GM23338 (cell line): ENCODE data around the gene CCDC63. TPM values are rescaled to one million over a fixed set of nuclear protein-coding genes. Genes with fewer than 3 reads are reported as not detected.
"Not testable (repeated sequence)": the region's sequence is repeated elsewhere in the genome, so short reads cannot be mapped to it uniquely, and the experiment has no call there.

Source experiments
- ATAC-seq: fragments of 200-7000 bp; cut with Tn5 transposase; 3 replicates; pipeline ENCODE4 v1.9.1; 2020
- DNase-seq: peaks from one replicate; pipeline ENCODE4 v3.0.0-alpha.2; 2015; ENCODE audit warnings: low spot score
- H2AFZ ChIP-seq: fragments of 200-600 bp; sonication (generic); 2 replicates; pipeline ENCODE4 v1.8.0; 2016; ENCODE audit warnings: antibody characterized with exemption, mild to moderate bottlenecking, moderate library complexity
- H3F3A ChIP-seq: fragments of 200-600 bp; sonication (generic); replicated peaks from 2 replicates; pipeline ENCODE4 v1.8.0; 2017; ENCODE audit warnings: antibody characterized with exemption, mixed run types, low read depth
- H3K27ac ChIP-seq: fragments of 200-600 bp; sonication (generic); 2 replicates; pipeline ENCODE4 v1.6.1; 2016; ENCODE audit warnings: low read depth
- H3K27me3 ChIP-seq: fragments of 200-600 bp; sonication (generic); 2 replicates; pipeline ENCODE4 v1.8.0; 2016; ENCODE audit warnings: mild to moderate bottlenecking, mixed run types, moderate library complexity; ENCODE audit not compliant: insufficient read depth
- H3K36me3 ChIP-seq: fragments of 200-600 bp; sonication (generic); 2 replicates; pipeline ENCODE4 v1.8.0; 2016; ENCODE audit warnings: mild to moderate bottlenecking; ENCODE audit not compliant: insufficient read depth
- H3K4me1 ChIP-seq: fragments of 200-600 bp; sonication (generic); 2 replicates; pipeline ENCODE4 v1.8.0; 2016; ENCODE audit warnings: mild to moderate bottlenecking, moderate library complexity; ENCODE audit not compliant: insufficient read depth
- H3K4me2 ChIP-seq: fragments of 200-600 bp; sonication (generic); 2 replicates; pipeline ENCODE4 v1.7.1; 2017; ENCODE audit warnings: mixed run types
- H3K4me3 ChIP-seq: fragments of 200-600 bp; sonication (generic); 2 replicates; pipeline ENCODE4 v1.6.1; 2016; ENCODE audit warnings: mixed run types
- H3K79me2 ChIP-seq: fragments of 200-600 bp; sonication (generic); replicated peaks from 2 replicates; pipeline ENCODE4 v1.8.0; 2017; ENCODE audit warnings: mild to moderate bottlenecking; ENCODE audit not compliant: insufficient read depth
- H3K9me2 ChIP-seq: fragments of 200-600 bp; sonication (generic); 2 replicates; pipeline ENCODE4 v1.8.0; 2017; ENCODE audit not compliant: insufficient read depth
- H4K20me1 ChIP-seq: fragments of 200-600 bp; sonication (generic); replicated peaks from 2 replicates; pipeline ENCODE4 v1.8.0; 2017; ENCODE audit warnings: mild to moderate bottlenecking; ENCODE audit not compliant: insufficient read depth
- H3K27ac Mint-ChIP-seq: 2 replicates; pipeline ENCODE4 v1.8.0; 2020; ENCODE audit warnings: inconsistent platforms, mild to moderate bottlenecking, moderate library complexity, mixed read lengths
- H3K27me3 Mint-ChIP-seq: 3 replicates; pipeline ENCODE4 v1.8.0; 2022; ENCODE audit warnings: low read depth, mild to moderate bottlenecking, moderate library complexity, mixed read lengths, inconsistent platforms; ENCODE audit not compliant: insufficient read depth, poor library complexity
- H3K36me3 Mint-ChIP-seq: 3 replicates; pipeline ENCODE4 v1.8.0; 2021; ENCODE audit warnings: low read depth, mild to moderate bottlenecking, inconsistent platforms, moderate library complexity, mixed read lengths
- H3K4me1 Mint-ChIP-seq: 3 replicates; pipeline ENCODE4 v1.8.0; 2020; ENCODE audit warnings: mild to moderate bottlenecking, inconsistent platforms, mixed read lengths
- H3K4me3 Mint-ChIP-seq: 3 replicates; pipeline ENCODE4 v1.8.0; 2021; ENCODE audit warnings: moderate library complexity, mild to moderate bottlenecking, inconsistent platforms, mixed read lengths
- H3K9me3 Mint-ChIP-seq: 3 replicates; pipeline ENCODE4 v1.8.0; 2020; ENCODE audit warnings: moderate library complexity, mild to moderate bottlenecking, inconsistent platforms, mixed read lengths
- CREB1 ChIP-seq: fragments of 250-450 bp; sonication (Bioruptor Pico); IDR thresholded peaks from 2 replicates; pipeline ENCODE4 v1.5.0; 2020; ENCODE audit warnings: low read depth, mild to moderate bottlenecking, moderate library complexity
- CTCF ChIP-seq, 2 experiments: fragments of 200-600 bp in 1 of 2; sonication (generic) in 1 of 2; conservative IDR thresholded peaks; 2 replicates each; pipeline versions ENCODE4 v1.5.1 to v1.6.1; 2016 to 2017; ENCODE audit warnings: antibody characterized with exemption in 2 of 2, low read depth in 2 of 2, mild to moderate bottlenecking in 2 of 2, moderate library complexity in 1 of 2
- EZH2phosphoT487 ChIP-seq: fragments of 200-600 bp; sonication (generic); IDR thresholded peaks from one replicate; pipeline ENCODE4 v1.8.1; 2018; ENCODE audit warnings: antibody characterized with exemption; ENCODE audit not compliant: unreplicated experiment
- POLR2AphosphoS5 ChIP-seq: IDR thresholded peaks from 2 replicates; pipeline ENCODE4 v1.6.1; 2016; ENCODE audit warnings: antibody characterized with exemption, low read depth
- ZNF331 ChIP-seq: fragments of 250-450 bp; sonication (Bioruptor Pico); IDR thresholded peaks from 2 replicates; pipeline ENCODE4 v1.5.0; 2020; ENCODE audit warnings: low read depth, mild to moderate bottlenecking, moderate library complexity
- polyA plus RNA-seq: library from polyadenylated mRNA; unstranded; fragments of >200 nt; fragmentation: Nextera tagmentation; extraction: Ambion mirVana; gene quantifications from 2 replicates; pipeline ENCODE4 v1.2.1, GENCODE V29; 2016
- total RNA-seq: library from RNA; depleted of rRNA; stranded (reverse); fragments of >200 nt; shearing (Covaris generic); gene quantifications from 2 replicates; pipeline ENCODE4 v1.2.3, GENCODE V29; 2014

Gene CCDC63
- total and polyA plus RNA-seq, 2 experiments from 2014 or later, result 1.8 TPM; not detected in 1

GRCh38 chr12:110856542-110856941 is 9.8 kb downstream of the CCDC63 start:
- no peaks in the 10 kb centered on the region for H3K36me3 Mint-ChIP-seq
- H3K4me3 Mint-ChIP-seq, result no peak overlapping the region
- Histone ChIP-seq H3K36me3 (no peaks in the 10 kb centered on the region; the same call in 1 of the 2 replicates), H3K4me1 (peaks cover 6% of the 10 kb centered on the region), H3K9me2 (no peaks in the 10 kb centered on the region), H3K27ac (no peak overlapping the region), H2AFZ (no peak overlapping the region), H3K27me3 (no peaks in the 10 kb centered on the region), H3K4me2 (no peak overlapping the region), H4K20me1 (no peaks in the 10 kb centered on the region), H3K79me2 (no peaks in the 10 kb centered on the region), H3F3A (no peaks in the 10 kb centered on the region), H3K4me3 (no peak overlapping the region)
- TF ChIP-seq POLR2AphosphoS5, result no peak
- TF ChIP-seq CTCF (conservative IDR thresholded peaks at IDR 0.05; ENCODE audit: low read depth in 2 of 2), result no peak
- TF ChIP-seq ZNF331 (CRISPR knock-in tag), result no peak
- ATAC-seq (no peak), DNase-seq (no peak)
- no peaks in the 10 kb centered on the region for H3K9me3 Mint-ChIP-seq
- no peak overlapping the region for H3K27ac Mint-ChIP-seq
- H3K27me3 Mint-ChIP-seq, result peaks cover 22% of the 10 kb centered on the region
- H3K4me1 Mint-ChIP-seq, result peaks cover 30% of the 10 kb centered on the region

- no peaks in the 10 kb centered on the region for H3K9me2 ChIP-seq
- H4K20me1 ChIP-seq, result no peaks in the 10 kb centered on the region
- no peak overlapping the region for H3K27ac Mint-ChIP-seq
- DNase-seq (peak; percentile 48), ATAC-seq (peak; percentile 13; the same call in 2 of the 3 replicates)
- no peak for TF ChIP-seq CREB1
- no peak for TF ChIP-seq EZH2phosphoT487
- no peaks in the 10 kb centered on the region for H3K79me2 ChIP-seq
- H3K4me1 Mint-ChIP-seq, result peaks cover 33% of the 10 kb centered on the region
- H3K4me3 ChIP-seq, result no peak overlapping the region
- peaks cover 12% of the 10 kb centered on the region for H3K4me1 ChIP-seq
- H3K9me3 Mint-ChIP-seq, result no peaks in the 10 kb centered on the region
- H2AFZ ChIP-seq, result no peak overlapping the region
- H3K4me3 Mint-ChIP-seq, result no peak overlapping the region
- H3K4me2 ChIP-seq, result peak overlapping the region; percentile 43; the same call in 1 of the 2 replicates
- H3K27me3 Mint-ChIP-seq, result peaks cover 23% of the 10 kb centered on the region
- no peaks in the 10 kb centered on the region for H3K36me3 Mint-ChIP-seq
- H3K27ac ChIP-seq, result no peak overlapping the region
- H3K27me3 ChIP-seq, result no peaks in the 10 kb centered on the region
- no peaks in the 10 kb centered on the region; the same call in 1 of the 2 replicates for H3K36me3 ChIP-seq
- H3F3A ChIP-seq, result no peaks in the 10 kb centered on the region
These were observed 10.7 kb downstream of the CCDC63 start for GRCh38 chr12:110857528-110857927.

- not testable (repeated sequence) for H3K9me3 Mint-ChIP-seq, H3K27ac Mint-ChIP-seq, H3K79me2 ChIP-seq, H3K4me3 ChIP-seq, H4K20me1 ChIP-seq, H2AFZ ChIP-seq, H3F3A ChIP-seq, H3K27me3 ChIP-seq, H3K27ac ChIP-seq, H3K36me3 ChIP-seq, DNase-seq, ATAC-seq, H3K9me2 ChIP-seq, H3K36me3 Mint-ChIP-seq, H3K4me3 Mint-ChIP-seq
- Histone ChIP-seq H3K4me1 (peaks cover 12% of the 10 kb centered on the region), H3K4me2 (peak overlapping the region; percentile 43; the same call in 1 of the 2 replicates)
- H3K4me1 Mint-ChIP-seq, result peaks cover 33% of the 10 kb centered on the region
- peaks cover 23% of the 10 kb centered on the region for H3K27me3 Mint-ChIP-seq
These were observed 11.2 kb downstream of the CCDC63 start for GRCh38 chr12:110857954-110858353.
